ENCODE results near the gene CACNA1C.

DNA sequence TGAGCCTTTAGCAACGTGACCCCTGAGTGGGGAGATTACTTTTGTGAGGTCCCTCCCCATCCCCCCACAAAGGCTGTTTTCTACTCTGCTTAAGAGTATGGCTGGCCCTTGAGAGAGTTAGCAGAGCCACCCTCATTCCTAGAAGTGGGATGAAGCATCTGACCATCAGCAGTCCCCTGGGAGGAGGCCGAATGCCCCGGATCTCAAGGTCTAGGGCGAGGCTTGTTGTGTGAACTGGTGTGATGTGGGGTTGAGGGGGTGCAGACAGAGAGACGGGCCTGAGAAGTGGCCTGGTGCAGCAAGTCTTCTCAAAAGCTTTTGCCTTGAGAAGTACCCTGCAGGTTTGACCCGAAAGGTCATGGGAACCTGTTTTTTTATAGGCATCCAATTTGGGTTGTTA lies 589.0 kb downstream of the CACNA1C start:
- TF ChIP-seq, protein P1, sequence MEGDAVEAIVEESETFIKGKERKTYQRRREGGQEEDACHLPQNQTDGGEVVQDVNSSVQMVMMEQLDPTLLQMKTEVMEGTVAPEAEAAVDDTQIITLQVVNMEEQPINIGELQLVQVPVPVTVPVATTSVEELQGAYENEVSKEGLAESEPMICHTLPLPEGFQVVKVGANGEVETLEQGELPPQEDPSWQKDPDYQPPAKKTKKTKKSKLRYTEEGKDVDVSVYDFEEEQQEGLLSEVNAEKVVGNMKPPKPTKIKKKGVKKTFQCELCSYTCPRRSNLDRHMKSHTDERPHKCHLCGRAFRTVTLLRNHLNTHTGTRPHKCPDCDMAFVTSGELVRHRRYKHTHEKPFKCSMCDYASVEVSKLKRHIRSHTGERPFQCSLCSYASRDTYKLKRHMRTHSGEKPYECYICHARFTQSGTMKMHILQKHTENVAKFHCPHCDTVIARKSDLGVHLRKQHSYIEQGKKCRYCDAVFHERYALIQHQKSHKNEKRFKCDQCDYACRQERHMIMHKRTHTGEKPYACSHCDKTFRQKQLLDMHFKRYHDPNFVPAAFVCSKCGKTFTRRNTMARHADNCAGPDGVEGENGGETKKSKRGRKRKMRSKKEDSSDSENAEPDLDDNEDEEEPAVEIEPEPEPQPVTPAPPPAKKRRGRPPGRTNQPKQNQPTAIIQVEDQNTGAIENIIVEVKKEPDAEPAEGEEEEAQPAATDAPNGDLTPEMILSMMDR (conservative IDR thresholded peaks at IDR 0.05), result no peak
- TF ChIP-seq EZH2 (IDR thresholded peaks at IDR 0.05; ENCODE audit: low read depth), result no peak

Measured in PC-9 (cell line).